CD4-positive, CD25-positive, alpha-beta regulatory T cell (primary cell): ENCODE data around the gene DCAF17. TPM values are rescaled to one million over a fixed set of nuclear protein-coding genes. Genes with fewer than 3 reads are reported as not detected.

Source experiments
- ATAC-seq, 2 donors: fragments of 150-1000 bp; cut with Tn5 transposase; one replicate each; pipeline ENCODE4 v1.10.0; 2021; ENCODE audit warnings: low read depth in 2 of 2, moderate number of reproducible peaks in 2 of 2, moderate library complexity in 1 of 2
- DNase-seq, 3 donors: peaks; one replicate each; pipeline versions ENCODE4 v3.0.0 to v3.0.0-alpha.2; 2012 to 2022; ENCODE audit warnings: mixed read lengths in 1 of 3
- H3K27ac ChIP-seq: one replicate; pipeline ENCODE4 v1.7.0; 2013; ENCODE audit warnings: mild to moderate bottlenecking, low read length; ENCODE audit not compliant: insufficient read depth, poor library complexity, severe bottlenecking
- H3K27me3 ChIP-seq: one replicate; pipeline ENCODE4 v1.7.0; 2013; ENCODE audit warnings: low read length; ENCODE audit not compliant: control insufficient read depth, insufficient read depth
- H3K36me3 ChIP-seq: one replicate; pipeline ENCODE4 v1.7.0; 2013; ENCODE audit warnings: mild to moderate bottlenecking, low read length, moderate library complexity; ENCODE audit not compliant: control insufficient read depth, insufficient read depth
- H3K4me1 ChIP-seq: 2 replicates; pipeline ENCODE4 v1.7.0; 2013; ENCODE audit warnings: mild to moderate bottlenecking, low read length; ENCODE audit not compliant: insufficient read depth, control insufficient read depth, poor library complexity, severe bottlenecking
- H3K4me3 ChIP-seq: one replicate; pipeline ENCODE4 v1.7.0; 2013; ENCODE audit warnings: low read depth, mild to moderate bottlenecking, low read length, moderate library complexity
- H3K9me3 ChIP-seq, 2 experiments: 1 replicate in 1 of 2; 2 replicates in 1 of 2; pipeline ENCODE4 v1.7.0; 2013; ENCODE audit warnings: low read length in 2 of 2, mild to moderate bottlenecking in 1 of 2, moderate library complexity in 1 of 2; ENCODE audit not compliant: control insufficient read depth in 2 of 2
- H3K27ac Mint-ChIP-seq, 3 donors: one replicate each; pipeline ENCODE4 v1.8.0; 2020 to 2022; ENCODE audit warnings: mild to moderate bottlenecking in 3 of 3, mixed read lengths in 3 of 3, moderate library complexity in 2 of 3
- H3K27me3 Mint-ChIP-seq: one replicate; pipeline ENCODE4 v1.8.0; 2022; ENCODE audit warnings: mild to moderate bottlenecking, mixed read lengths
- H3K36me3 Mint-ChIP-seq: one replicate; pipeline ENCODE4 v1.8.0; 2020; ENCODE audit warnings: mixed read lengths
- H3K4me1 Mint-ChIP-seq, 4 donors: one replicate each; pipeline ENCODE4 v1.8.0; 2020 to 2022; ENCODE audit warnings: mixed read lengths in 4 of 4, mild to moderate bottlenecking in 1 of 4
- H3K4me3 Mint-ChIP-seq, 4 donors: one replicate each; pipeline ENCODE4 v1.8.0; 2020 to 2022; ENCODE audit warnings: mild to moderate bottlenecking in 4 of 4, mixed read lengths in 4 of 4, moderate library complexity in 3 of 4
- H3K9me3 Mint-ChIP-seq, 7 donors: one replicate each; pipeline ENCODE4 v1.8.0; 2020 to 2022; ENCODE audit warnings: mixed read lengths in 7 of 7, mild to moderate bottlenecking in 3 of 7, moderate library complexity in 2 of 7
- polyA plus RNA-seq, 4 donors: library from polyadenylated mRNA; unstranded; fragments of 300-500 nt; fragmentation: Illumina TruSeq; gene quantifications; one replicate each; pipeline ENCODE4 v1.2.3, GENCODE V29; 2021
- total RNA-seq: library from RNA; stranded (reverse); gene quantifications from one replicate; pipeline ENCODE4 v1.2.3, GENCODE V29; 2022

The DCAF17 gene
- total and polyA plus RNA-seq, 5 donors from 2014 or later, result 10.3 to 18.4 (median 12.7) TPM

DNA sequence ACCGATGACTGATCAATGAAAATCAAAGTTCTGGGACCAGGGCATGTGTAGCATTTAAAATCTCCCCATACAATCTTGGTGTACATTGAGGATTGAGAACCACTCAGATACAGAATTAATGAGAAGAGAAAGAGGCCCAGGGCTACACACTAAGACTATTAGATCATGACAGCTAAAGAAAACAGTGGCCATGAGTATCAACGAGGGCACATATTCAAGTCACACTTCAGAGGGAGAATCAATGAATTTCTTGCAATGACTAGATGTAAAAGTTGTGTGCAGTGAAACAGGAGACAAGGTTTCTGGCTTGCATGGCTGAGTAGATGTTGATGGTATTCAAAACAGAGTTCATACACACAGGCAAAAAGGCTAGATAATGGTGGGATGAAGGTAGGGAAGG, 29.3 kb upstream of the DCAF17 start:
- peaks cover 4% of the 10 kb centered on the region for H3K4me1 ChIP-seq
- no peaks in the 10 kb centered on the region for H3K27me3 ChIP-seq
- H3K27ac ChIP-seq, result no peak overlapping the region
- H3K4me3 ChIP-seq, result no peak overlapping the region
- peaks cover 10% of the 10 kb centered on the region for H3K36me3 Mint-ChIP-seq
- H3K9me3 ChIP-seq, result peaks cover 0 to 7% of the 10 kb centered on the region in 2 experiments
- DNase-seq (no peak), ATAC-seq (no peak)
- no peak overlapping the region for H3K4me3 Mint-ChIP-seq
- H3K27me3 Mint-ChIP-seq, result no peaks in the 10 kb centered on the region
- H3K4me1 Mint-ChIP-seq, result peaks cover 26 to 41% (median 32%) of the 10 kb centered on the region in 4 donors
- H3K27ac Mint-ChIP-seq, result peak overlapping the region in 1 of 3 donors; percentile 42
- no peaks in the 10 kb centered on the region for H3K36me3 ChIP-seq
- peaks cover 0 to 10% (median 5%) of the 10 kb centered on the region in 7 donors for H3K9me3 Mint-ChIP-seq

DNA sequence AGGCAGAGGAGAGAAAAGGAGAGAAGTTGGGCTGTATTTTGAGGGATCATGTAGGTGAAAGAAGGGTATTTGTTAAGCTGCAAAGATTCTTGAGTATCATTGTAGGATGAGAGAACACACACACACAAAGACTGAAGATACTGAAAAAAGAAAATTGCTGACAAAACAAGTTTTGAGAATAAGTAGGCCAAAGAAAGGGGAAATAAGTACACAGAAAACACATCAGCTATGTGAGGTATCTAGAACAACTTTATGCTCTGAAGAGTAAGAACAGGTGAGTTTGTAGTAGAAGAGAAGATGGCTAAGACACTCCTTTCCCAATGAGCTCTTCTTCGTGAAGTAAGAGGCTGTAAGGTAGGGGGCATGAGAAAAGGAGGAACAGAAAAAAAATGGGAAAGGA, 28.5 kb upstream of the DCAF17 start:
- Mint-ChIP-seq H3K27ac (peak overlapping the region; percentile 0 to 93 (median 22)), H3K4me3 (peak overlapping the region in 1 of 4 donors; percentile 24), H3K4me1 (peaks cover 30 to 39% (median 34%) of the 10 kb centered on the region in 4 donors), H3K9me3 (peaks cover 0 to 10% (median 5%) of the 10 kb centered on the region in 7 donors), H3K36me3 (peaks cover 10% of the 10 kb centered on the region), H3K27me3 (no peaks in the 10 kb centered on the region)
- Histone ChIP-seq H3K4me1 (peaks cover 4% of the 10 kb centered on the region), H3K27ac (no peak overlapping the region), H3K9me3 (peaks cover 0 to 7% of the 10 kb centered on the region in 2 experiments), H3K4me3 (no peak overlapping the region), H3K27me3 (no peaks in the 10 kb centered on the region), H3K36me3 (no peaks in the 10 kb centered on the region)
- no peak for DNase-seq
- no peak for ATAC-seq

DNA sequence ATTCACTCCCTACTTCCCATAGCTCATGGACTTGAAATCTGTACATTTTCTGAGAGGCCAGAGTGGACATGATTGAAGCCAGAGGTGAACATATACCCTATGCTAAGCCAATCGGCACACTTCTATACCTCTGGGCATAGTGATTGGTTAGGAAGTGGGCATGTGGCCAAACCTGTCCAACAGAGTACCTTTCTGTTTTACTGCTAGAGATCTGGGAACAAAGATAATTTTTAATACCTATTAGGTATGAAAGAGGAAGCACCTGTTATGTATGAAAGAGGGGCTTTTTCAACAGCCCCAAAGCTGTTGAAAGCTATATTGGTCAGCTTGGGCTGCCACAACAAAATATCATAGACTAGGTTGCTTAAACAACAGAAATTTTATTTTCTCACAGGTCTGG, 28.0 kb upstream of the DCAF17 start:
- Histone ChIP-seq H3K27ac (no peak overlapping the region), H3K27me3 (no peaks in the 10 kb centered on the region), H3K36me3 (no peaks in the 10 kb centered on the region), H3K4me1 (peaks cover 4% of the 10 kb centered on the region), H3K9me3 (peaks cover 0 to 7% of the 10 kb centered on the region in 2 experiments), H3K4me3 (no peak overlapping the region)
- peaks cover 32 to 44% (median 34%) of the 10 kb centered on the region in 4 donors for H3K4me1 Mint-ChIP-seq
- H3K36me3 Mint-ChIP-seq, result peaks cover 10% of the 10 kb centered on the region
- H3K9me3 Mint-ChIP-seq, result peaks cover 0 to 10% (median 5%) of the 10 kb centered on the region in 7 donors
- ATAC-seq (no peak), DNase-seq (no peak)
- H3K27ac Mint-ChIP-seq, result peak overlapping the region in 2 of 3 donors; percentile 0 to 22
- H3K4me3 Mint-ChIP-seq, result no peak overlapping the region
- H3K27me3 Mint-ChIP-seq, result no peaks in the 10 kb centered on the region

DNA sequence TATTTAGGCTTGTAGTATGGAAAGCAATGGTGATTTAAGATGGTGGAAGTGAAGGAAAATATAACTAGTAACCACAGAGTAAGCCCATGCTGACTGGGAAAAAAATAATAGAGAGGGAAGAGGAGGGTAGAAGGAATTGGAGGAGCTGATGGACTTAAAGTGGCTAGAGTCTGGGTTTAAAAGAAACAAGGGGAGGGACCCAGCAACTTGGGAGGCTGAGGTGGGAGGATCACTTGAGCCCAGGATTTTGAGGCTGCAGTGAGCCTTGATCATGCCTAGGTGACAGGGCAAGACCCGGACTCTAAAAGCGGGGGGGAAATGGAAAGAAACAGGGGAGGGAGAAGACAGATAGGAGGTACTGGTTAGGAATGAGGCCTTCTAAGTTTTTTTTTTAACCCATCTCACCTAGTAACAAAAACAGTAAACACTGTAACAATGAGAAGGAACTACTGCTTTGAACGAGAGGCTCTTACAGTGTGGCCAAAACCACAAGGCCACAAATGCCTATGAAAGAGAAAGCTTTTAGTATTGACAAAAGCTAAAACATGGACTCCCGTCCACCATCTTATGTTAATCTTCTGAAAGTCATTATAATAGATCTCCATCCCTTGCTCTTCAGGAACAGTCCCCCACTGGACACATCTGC, 26.9 kb upstream of the DCAF17 start:
- Histone ChIP-seq H3K36me3 (no peaks in the 10 kb centered on the region), H3K27ac (no peak overlapping the region), H3K4me1 (peaks cover 4% of the 10 kb centered on the region), H3K27me3 (no peaks in the 10 kb centered on the region), H3K9me3 (peaks cover 0 to 2% of the 10 kb centered on the region in 2 experiments), H3K4me3 (no peak overlapping the region)
- peak overlapping the region in 1 of 4 donors; percentile 61 for H3K4me3 Mint-ChIP-seq
- peak overlapping the region in 2 of 3 donors; percentile 24 to 44 for H3K27ac Mint-ChIP-seq
- no peaks in the 10 kb centered on the region for H3K27me3 Mint-ChIP-seq
- H3K9me3 Mint-ChIP-seq, result peaks cover 0 to 6% (median 1%) of the 10 kb centered on the region in 7 donors
- peaks cover 32 to 44% (median 36%) of the 10 kb centered on the region in 4 donors for H3K4me1 Mint-ChIP-seq
- peaks cover 6% of the 10 kb centered on the region for H3K36me3 Mint-ChIP-seq
- ATAC-seq (no peak), DNase-seq (no peak)

DNA sequence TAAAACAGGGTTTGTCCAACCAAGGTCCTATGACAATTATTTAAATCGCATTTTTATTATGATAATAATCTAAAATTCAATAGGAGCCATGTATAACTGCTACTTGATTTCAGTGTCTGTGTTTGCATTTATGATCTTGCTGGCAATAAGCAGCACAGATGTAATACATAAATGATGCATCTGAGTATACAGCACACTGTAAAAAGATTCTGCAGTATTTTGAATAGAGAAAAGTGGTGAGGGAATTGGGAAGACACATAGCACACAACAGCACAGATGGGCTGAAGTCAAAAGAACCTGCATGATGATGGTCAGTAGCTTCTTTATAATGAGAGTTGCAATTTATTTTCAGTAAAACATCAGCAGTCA, 26.4 kb upstream of the DCAF17 start:
- H3K36me3 ChIP-seq, result no peaks in the 10 kb centered on the region
- H3K27me3 ChIP-seq, result no peaks in the 10 kb centered on the region
- ATAC-seq, result no peak
- H3K4me3 ChIP-seq, result no peak overlapping the region
- no peak for DNase-seq
- no peak overlapping the region for H3K27ac ChIP-seq
- Mint-ChIP-seq H3K4me3 (peak overlapping the region in 1 of 4 donors; percentile 61), H3K4me1 (peaks cover 32 to 44% (median 36%) of the 10 kb centered on the region in 4 donors), H3K27me3 (no peaks in the 10 kb centered on the region), H3K9me3 (peaks cover 0 to 6% (median 0%) of the 10 kb centered on the region in 7 donors), H3K36me3 (peaks cover 4% of the 10 kb centered on the region), H3K27ac (no peak overlapping the region)
- H3K4me1 ChIP-seq, result peaks cover 4% of the 10 kb centered on the region
- no peaks in the 10 kb centered on the region for H3K9me3 ChIP-seq

DNA sequence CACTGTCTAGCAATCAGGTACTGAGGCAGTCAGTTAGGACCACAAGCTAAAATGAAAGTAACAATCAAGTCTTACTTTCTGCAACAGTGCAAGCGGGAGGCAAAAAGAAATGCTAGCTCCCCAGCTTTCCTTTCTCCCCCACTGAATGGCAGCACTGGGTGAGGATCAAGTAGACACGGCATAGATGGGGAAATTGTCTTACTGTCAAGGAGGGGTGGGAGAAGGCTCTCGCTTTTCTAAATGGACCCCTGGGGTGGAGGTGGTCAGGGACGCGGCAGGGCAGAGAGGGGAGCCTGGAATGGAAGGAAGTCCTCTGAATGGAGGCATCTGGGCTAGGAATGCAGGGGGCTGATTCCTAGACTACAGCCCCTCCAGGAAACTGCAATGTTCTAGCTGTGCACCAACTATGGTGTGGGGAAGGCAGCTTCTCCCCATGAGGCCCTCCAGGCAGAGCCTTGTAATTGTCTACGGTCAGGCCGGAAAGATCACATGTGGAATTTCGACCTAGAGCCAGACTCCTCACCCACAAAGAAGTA, 24.5 kb upstream of the DCAF17 start:
- DNase-seq (no peak), ATAC-seq (no peak)
- Mint-ChIP-seq H3K4me1 (peaks cover 23 to 29% (median 28%) of the 10 kb centered on the region in 4 donors), H3K27ac (peak overlapping the region in 2 of 3 donors; percentile 6 to 43), H3K4me3 (peak overlapping the region in 2 of 4 donors; percentile 22 to 28), H3K9me3 (peaks cover 0 to 6% (median 0%) of the 10 kb centered on the region in 7 donors), H3K27me3 (no peaks in the 10 kb centered on the region), H3K36me3 (peaks cover 4% of the 10 kb centered on the region)
- no peak overlapping the region for H3K4me3 ChIP-seq
- no peaks in the 10 kb centered on the region for H3K36me3 ChIP-seq
- H3K27me3 ChIP-seq, result no peaks in the 10 kb centered on the region
- H3K27ac ChIP-seq, result no peak overlapping the region
- H3K9me3 ChIP-seq, result no peaks in the 10 kb centered on the region
- peaks cover 4% of the 10 kb centered on the region for H3K4me1 ChIP-seq

DNA sequence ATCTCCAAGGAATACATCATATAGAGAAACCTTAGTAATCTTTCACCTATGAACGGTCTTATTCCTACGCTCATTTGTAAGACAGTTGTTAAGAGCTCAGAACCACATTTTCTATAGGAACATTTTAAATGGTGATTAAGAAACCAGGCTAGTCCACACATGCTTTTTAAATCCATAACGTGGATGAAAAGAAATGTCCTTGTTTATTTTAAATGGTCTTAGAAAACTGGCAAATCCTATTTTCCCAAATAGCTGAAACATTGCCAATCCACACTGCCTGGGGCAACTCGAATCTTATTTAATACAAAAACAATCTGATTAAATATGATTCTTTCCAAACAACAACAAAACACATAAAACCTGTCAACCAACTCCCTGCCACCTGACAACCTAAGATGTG, 23.9 kb upstream of the DCAF17 start:
- Mint-ChIP-seq H3K36me3 (no peaks in the 10 kb centered on the region), H3K27ac (peak overlapping the region in 1 of 3 donors; percentile 6), H3K27me3 (no peaks in the 10 kb centered on the region), H3K4me1 (peaks cover 17 to 27% (median 23%) of the 10 kb centered on the region in 4 donors), H3K9me3 (peaks cover 0 to 6% (median 0%) of the 10 kb centered on the region in 7 donors), H3K4me3 (no peak overlapping the region)
- H3K9me3 ChIP-seq, result no peaks in the 10 kb centered on the region
- H3K27me3 ChIP-seq, result no peaks in the 10 kb centered on the region
- H3K27ac ChIP-seq, result no peak overlapping the region
- ATAC-seq (no peak), DNase-seq (no peak)
- H3K4me3 ChIP-seq, result no peak overlapping the region
- H3K36me3 ChIP-seq, result no peaks in the 10 kb centered on the region
- peaks cover 4% of the 10 kb centered on the region for H3K4me1 ChIP-seq
